HFF-Myc (cell line): Measurements from ENCODE around the gene CDK18.

ENCODE experiments used
- DNase-seq: peaks from one replicate; pipeline ENCODE4 v3.0.0-alpha.2; 2011; ENCODE audit warnings: low read depth; ENCODE audit errors: extremely low read depth
- H3K4me3 ChIP-seq: replicated peaks from 2 replicates; pipeline ENCODE4 v1.5.1; 2011; ENCODE audit warnings: low read depth, mild to moderate bottlenecking, control low read depth, low read length
- TF ChIP-seq, protein P1 (sequence below): IDR thresholded peaks from 2 replicates; pipeline ENCODE4 v1.5.1; 2012; ENCODE audit warnings: mild to moderate bottlenecking, low read depth, low read length, control low read depth; ENCODE audit errors: missing control alignments

The CDK18 gene

DNA sequence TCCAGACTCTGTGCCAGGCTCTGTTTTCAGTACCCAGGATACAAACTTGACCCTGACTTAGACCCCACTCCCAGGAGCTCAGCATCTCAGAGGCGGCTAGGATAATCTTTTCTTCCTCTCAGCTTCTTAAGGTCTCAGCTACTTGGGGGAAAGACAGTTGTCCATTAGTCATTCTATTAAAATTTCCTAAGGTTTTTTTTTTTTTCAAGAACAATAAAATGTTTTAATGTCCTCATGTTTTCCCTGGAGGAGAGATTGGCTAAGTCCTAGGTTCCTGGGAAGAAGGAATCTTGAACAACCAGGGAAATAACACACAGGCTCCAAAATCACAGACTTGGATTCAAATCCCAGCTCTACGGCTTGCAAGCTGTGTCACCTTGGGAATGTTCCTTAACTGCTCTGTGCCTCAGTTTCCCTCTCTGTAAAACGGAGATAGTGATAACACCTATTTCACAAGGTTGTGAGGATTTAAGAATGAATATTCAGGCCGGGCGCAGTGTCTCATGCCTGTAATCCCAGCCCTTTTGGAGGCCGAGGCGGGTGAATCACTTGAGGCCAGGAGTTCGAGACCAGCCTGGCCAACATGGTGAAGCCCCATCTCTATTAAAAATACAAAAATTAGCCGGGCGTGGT, 33.0 kb downstream of the CDK18 start:
- no peak for DNase-seq
- TF ChIP-seq, protein P1, sequence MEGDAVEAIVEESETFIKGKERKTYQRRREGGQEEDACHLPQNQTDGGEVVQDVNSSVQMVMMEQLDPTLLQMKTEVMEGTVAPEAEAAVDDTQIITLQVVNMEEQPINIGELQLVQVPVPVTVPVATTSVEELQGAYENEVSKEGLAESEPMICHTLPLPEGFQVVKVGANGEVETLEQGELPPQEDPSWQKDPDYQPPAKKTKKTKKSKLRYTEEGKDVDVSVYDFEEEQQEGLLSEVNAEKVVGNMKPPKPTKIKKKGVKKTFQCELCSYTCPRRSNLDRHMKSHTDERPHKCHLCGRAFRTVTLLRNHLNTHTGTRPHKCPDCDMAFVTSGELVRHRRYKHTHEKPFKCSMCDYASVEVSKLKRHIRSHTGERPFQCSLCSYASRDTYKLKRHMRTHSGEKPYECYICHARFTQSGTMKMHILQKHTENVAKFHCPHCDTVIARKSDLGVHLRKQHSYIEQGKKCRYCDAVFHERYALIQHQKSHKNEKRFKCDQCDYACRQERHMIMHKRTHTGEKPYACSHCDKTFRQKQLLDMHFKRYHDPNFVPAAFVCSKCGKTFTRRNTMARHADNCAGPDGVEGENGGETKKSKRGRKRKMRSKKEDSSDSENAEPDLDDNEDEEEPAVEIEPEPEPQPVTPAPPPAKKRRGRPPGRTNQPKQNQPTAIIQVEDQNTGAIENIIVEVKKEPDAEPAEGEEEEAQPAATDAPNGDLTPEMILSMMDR = no peak
- H3K4me3 ChIP-seq = no peak overlapping the region

DNA sequence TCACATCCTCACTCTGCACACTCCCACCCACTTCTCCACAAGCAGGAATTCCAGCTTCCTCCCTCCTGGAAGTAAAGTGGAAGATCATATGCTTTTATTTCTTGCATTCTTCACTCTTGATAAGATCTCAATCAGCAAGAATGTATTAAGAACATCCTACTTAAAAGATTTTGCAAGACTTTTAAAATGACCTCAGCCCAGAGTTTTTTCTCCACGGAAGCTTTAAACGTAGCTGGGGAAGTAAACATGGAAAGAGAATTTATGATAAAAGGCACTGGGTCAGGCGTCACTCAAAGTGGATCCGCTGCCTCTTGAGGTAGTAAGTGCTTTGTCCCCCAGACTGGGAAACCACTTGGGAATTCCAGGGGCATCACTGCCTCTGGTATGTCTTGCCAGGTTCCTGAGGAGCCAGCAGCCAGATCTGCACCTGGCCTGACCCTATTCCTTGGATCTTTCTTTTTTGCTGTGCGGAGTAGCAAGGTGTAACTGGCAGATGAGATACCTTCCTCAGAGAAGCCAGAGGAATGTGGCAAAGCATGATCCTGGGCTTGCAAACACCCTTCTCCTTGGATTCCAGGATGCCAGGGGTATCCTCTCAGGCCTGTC, 33.9 kb downstream of the CDK18 start:
- H3K4me3 ChIP-seq = no peak overlapping the region
- TF ChIP-seq, protein P1 = no peak
- no peak for DNase-seq

DNA sequence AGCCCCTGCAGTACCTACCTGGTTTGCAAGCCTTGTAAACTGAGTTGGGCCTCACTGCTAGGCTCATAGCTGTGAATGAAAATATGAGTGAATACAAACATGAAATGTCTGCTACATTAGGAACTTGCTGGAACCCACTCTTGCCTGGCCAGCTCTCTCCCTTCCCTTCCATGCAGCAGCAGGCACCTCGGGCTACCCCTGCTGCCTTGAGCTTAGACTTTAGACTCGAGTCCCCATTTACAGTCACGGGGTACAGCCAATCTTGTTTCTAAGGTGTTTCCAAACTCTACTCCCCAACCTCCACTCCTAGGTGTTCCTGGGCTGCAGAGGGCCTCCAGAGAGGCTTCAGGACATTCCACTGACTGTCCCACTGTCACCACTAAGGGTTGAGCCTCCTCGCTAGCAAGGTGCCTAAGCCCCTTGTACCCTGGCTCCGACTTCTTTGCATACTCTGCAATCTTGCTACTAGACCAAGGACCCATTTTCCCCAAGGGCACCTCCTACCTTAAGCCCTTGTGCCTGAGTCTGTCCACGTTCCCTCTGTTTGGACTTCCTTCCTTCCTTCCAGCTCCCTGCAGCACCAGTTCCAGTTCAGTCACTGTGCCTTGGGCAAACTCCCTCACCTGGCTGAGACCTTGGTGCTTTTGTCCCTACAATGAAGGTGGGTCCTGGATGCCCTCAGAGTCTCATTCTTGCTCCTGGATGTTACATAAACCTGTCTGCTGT, 36.9 kb downstream of the CDK18 start:
- no peak overlapping the region for H3K4me3 ChIP-seq
- DNase-seq = no peak
- TF ChIP-seq, protein P1 = no peak

DNA sequence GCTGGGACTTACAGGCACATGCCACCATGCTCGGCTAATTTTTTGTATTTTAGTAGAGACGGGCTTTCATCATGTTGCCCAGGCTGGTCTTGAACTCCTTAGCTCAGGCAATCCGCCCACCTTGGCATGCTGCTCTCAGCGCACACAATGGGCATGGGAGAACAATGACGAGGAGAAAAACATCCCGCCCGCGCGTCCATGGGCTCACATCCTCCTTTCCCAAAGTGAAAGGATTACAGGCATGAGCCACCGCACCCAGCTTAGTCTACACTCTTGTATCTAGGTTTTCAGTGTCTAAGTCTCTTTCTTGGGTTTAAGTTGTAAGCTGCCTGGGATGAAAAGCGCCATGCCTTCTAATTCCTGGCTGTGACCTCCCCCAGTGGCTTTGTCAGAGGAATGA, 37.9 kb downstream of the CDK18 start:
- H3K4me3 ChIP-seq = no peak overlapping the region
- no peak for DNase-seq
- TF ChIP-seq, protein P1 = no peak

DNA sequence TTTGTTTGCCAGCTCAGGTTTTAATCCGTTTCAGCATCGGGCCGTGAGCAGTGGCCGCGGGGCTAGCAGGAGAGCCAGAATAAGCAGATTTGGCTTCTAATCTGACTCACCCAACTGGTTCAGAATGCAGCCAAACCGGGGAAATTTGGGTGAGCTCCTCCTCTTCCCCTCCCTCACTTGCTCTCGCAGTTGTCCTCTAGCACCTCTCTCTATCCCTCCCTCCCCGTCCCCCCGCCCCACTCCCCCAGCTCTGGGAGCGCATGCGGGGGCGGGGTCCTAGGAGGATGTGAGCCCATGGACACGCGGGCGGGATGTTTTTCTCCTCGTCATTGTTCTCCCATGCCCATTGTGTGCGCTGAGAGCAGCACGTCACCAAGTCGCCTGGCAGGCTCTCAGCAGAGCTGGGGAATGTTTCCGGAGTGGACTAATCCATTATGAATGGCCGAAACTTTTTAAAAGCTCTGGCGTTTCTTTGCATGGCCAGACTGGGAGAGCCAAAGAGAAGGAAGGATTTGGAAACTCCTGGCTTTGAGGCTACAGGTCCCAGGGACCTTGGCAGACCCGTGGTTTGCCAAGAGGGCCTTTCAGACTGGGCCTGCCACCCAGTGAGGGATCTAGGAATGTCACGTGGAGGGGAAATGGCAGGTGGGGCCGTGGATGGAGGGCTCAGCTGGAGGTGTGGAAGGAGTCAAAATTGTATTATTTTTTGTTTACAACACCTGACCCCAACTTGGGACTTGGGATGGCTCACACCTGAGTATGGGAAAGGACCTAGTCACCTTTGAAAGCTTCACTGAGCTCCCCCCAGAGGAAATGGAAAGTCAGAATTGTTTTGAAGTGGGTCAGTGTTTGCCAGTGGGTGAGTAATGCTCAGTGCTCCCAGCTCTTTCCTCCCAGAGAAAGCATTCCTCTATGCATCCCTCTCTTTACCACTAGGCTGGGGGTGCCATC, 39.2 kb downstream of the CDK18 start:
- peak overlapping the region; percentile 31 for H3K4me3 ChIP-seq
- DNase-seq = peak; percentile 61
- TF ChIP-seq, protein P1 = no peak
